Activated CD8-positive, alpha-beta memory T cell treated with anti-CD3 and anti-CD28 coated beads, Interleukin-2, amount 10 ng/mL, durations not matched to agents 7 days and 5 days (primary cell): ENCODE data around the gene CADM1. TPM values are rescaled to one million over a fixed set of nuclear protein-coding genes. Genes with fewer than 3 reads are reported as not detected.
A peak's percentile ranks its signal among the peaks of the same experiment; 100 is the strongest.

Experiments used
- ATAC-seq: fragments of 150-1000 bp; cut with Tn5 transposase; one replicate; pipeline ENCODE4 v1.10.0; 2021; ENCODE audit warnings: moderate library complexity
- CTCF ChIA-PET: fragments of 350-600 bp; sonication (Branson Sonifier 250); formaldehyde crosslinking; loops from one replicate; lab custom pipeline; 2021; ENCODE audit warnings: antibody characterized with exemption; lab: Charles Lee
- DNase-seq: peaks from one replicate; pipeline ENCODE4 v3.0.0-alpha.2; 2020
- H3K27ac Mint-ChIP-seq: one replicate; pipeline ENCODE4 v1.8.0; 2021; ENCODE audit warnings: mild to moderate bottlenecking, mixed read lengths
- H3K27me3 Mint-ChIP-seq: one replicate; pipeline ENCODE4 v1.8.0; 2021; ENCODE audit warnings: mixed read lengths
- H3K36me3 Mint-ChIP-seq: one replicate; pipeline ENCODE4 v1.8.0; 2021; ENCODE audit warnings: mild to moderate bottlenecking, mixed read lengths
- H3K4me1 Mint-ChIP-seq: one replicate; pipeline ENCODE4 v1.8.0; 2021; ENCODE audit warnings: mixed read lengths
- H3K4me3 Mint-ChIP-seq: one replicate; pipeline ENCODE4 v1.8.0; 2021; ENCODE audit warnings: mild to moderate bottlenecking, moderate library complexity, mixed read lengths
- H3K9me3 Mint-ChIP-seq: one replicate; pipeline ENCODE4 v1.8.0; 2022; ENCODE audit warnings: low read depth, mixed read lengths
- total RNA-seq, 2 experiments: library from RNA; stranded (reverse); gene quantifications; one replicate each; pipeline ENCODE4 v1.2.3, GENCODE V29; 2021

CADM1 gene
- total RNA-seq, 2 experiments from 2014 or later: 0.76 to 1.2 TPM

- peaks cover 17% of the 10 kb centered on the region for H3K36me3 Mint-ChIP-seq
- DNase-seq (no peak), ATAC-seq (peak; percentile 25)
- peaks cover 51% of the 10 kb centered on the region for H3K27me3 Mint-ChIP-seq
- no peak overlapping the region for H3K4me3 Mint-ChIP-seq
- H3K4me1 Mint-ChIP-seq: peaks cover 47% of the 10 kb centered on the region
- CTCF ChIA-PET: interaction anchor here (1.5 to 2.1 kb wide), 2 partner anchors 10 to 16 kb away, joined by 5 to 11 read pairs; no protein-coding TSS in a partner anchor
- no peaks in the 10 kb centered on the region for H3K9me3 Mint-ChIP-seq
- peak overlapping the region; percentile 45 for H3K27ac Mint-ChIP-seq
These were observed 286.4 kb downstream of the CADM1 start for GRCh38 chr11:115217726-115218311.

- no peak for DNase-seq
- Mint-ChIP-seq H3K4me1 (peaks cover 31% of the 10 kb centered on the region), H3K27me3 (peaks cover 63% of the 10 kb centered on the region), H3K27ac (no peak overlapping the region), H3K4me3 (no peak overlapping the region), H3K36me3 (peaks cover 5% of the 10 kb centered on the region), H3K9me3 (no peaks in the 10 kb centered on the region)
- CTCF ChIA-PET: interaction anchor here (1.0 to 2.1 kb wide), 5 partner anchors 8 to 46 kb away, joined by 3 to 11 read pairs (median 4); no protein-coding TSS in a partner anchor
- no peak for ATAC-seq
These were observed 288.3 kb downstream of the CADM1 start for GRCh38 chr11:115215694-115216617.

- peaks cover 60% of the 10 kb centered on the region for H3K27me3 Mint-ChIP-seq
- peaks cover 30% of the 10 kb centered on the region for H3K4me1 Mint-ChIP-seq
- H3K4me3 Mint-ChIP-seq: no peak overlapping the region
- CTCF ChIA-PET: interaction anchor here (1.3 kb wide), 1 partner anchor 7 kb away, joined by 4 read pairs; no protein-coding TSS in a partner anchor
- ATAC-seq: no peak
- peaks cover 4% of the 10 kb centered on the region for H3K36me3 Mint-ChIP-seq
- no peaks in the 10 kb centered on the region for H3K9me3 Mint-ChIP-seq
- H3K27ac Mint-ChIP-seq: no peak overlapping the region
- no peak for DNase-seq
These were observed 289.5 kb downstream of the CADM1 start for GRCh38 chr11:115214644-115215234.

GRCh38 chr11:115213007-115213406 is 291.2 kb downstream of the CADM1 start:
- Mint-ChIP-seq H3K4me3 (no peak overlapping the region), H3K36me3 (peaks cover 6% of the 10 kb centered on the region), H3K4me1 (peaks cover 16% of the 10 kb centered on the region), H3K27ac (no peak overlapping the region), H3K27me3 (peaks cover 49% of the 10 kb centered on the region), H3K9me3 (no peaks in the 10 kb centered on the region)
- no peak for ATAC-seq
- DNase-seq: no peak
- CTCF ChIA-PET: no interaction called here

- no peak overlapping the region for H3K4me3 Mint-ChIP-seq
- peaks cover 2% of the 10 kb centered on the region for H3K4me1 Mint-ChIP-seq
These were observed 295.4 kb downstream of the CADM1 start for GRCh38 chr11:115208808-115209259.

GRCh38 chr11:115207916-115208315 is 296.3 kb downstream of the CADM1 start:
- ATAC-seq (no peak), DNase-seq (no peak)
- Mint-ChIP-seq H3K27ac (no peak overlapping the region), H3K36me3 (peaks cover 4% of the 10 kb centered on the region), H3K9me3 (no peaks in the 10 kb centered on the region), H3K4me3 (no peak overlapping the region), H3K27me3 (peaks cover 49% of the 10 kb centered on the region), H3K4me1 (peaks cover 5% of the 10 kb centered on the region)
- CTCF ChIA-PET: interaction anchor here (1.0 to 2.3 kb wide), 5 partner anchors 8 to 43 kb away, joined by 3 to 5 read pairs (median 4); no protein-coding TSS in a partner anchor

More at GRCh38 chr11:115208808-115209259, 295.4 kb downstream of the CADM1 start:
- H3K27ac Mint-ChIP-seq: no peak overlapping the region
- ATAC-seq (no peak), DNase-seq (no peak)
- no peaks in the 10 kb centered on the region for H3K9me3 Mint-ChIP-seq
- H3K36me3 Mint-ChIP-seq: peaks cover 2% of the 10 kb centered on the region
- H3K27me3 Mint-ChIP-seq: peaks cover 46% of the 10 kb centered on the region
- CTCF ChIA-PET: interaction anchor here (1.2 to 2.3 kb wide), 4 partner anchors 8 to 21 kb away, joined by 3 to 5 read pairs (median 4); no protein-coding TSS in a partner anchor

- ATAC-seq: no peak
- peaks cover 6% of the 10 kb centered on the region for H3K4me1 Mint-ChIP-seq
- no peak overlapping the region for H3K4me3 Mint-ChIP-seq
- H3K27me3 Mint-ChIP-seq: peaks cover 44% of the 10 kb centered on the region
- CTCF ChIA-PET: interaction anchor here (2.2 to 2.3 kb wide), 2 partner anchors 8 to 10 kb away, joined by 4 to 5 read pairs; no protein-coding TSS in a partner anchor
- peaks cover 4% of the 10 kb centered on the region for H3K36me3 Mint-ChIP-seq
- no peak overlapping the region for H3K27ac Mint-ChIP-seq
- no peak for DNase-seq
- no peaks in the 10 kb centered on the region for H3K9me3 Mint-ChIP-seq
These were observed 297.0 kb downstream of the CADM1 start for GRCh38 chr11:115207166-115207591.

GRCh38 chr11:115206365-115207022 is 297.7 kb downstream of the CADM1 start:
- Mint-ChIP-seq H3K4me3 (no peak overlapping the region), H3K4me1 (peaks cover 9% of the 10 kb centered on the region), H3K9me3 (no peaks in the 10 kb centered on the region), H3K36me3 (peaks cover 4% of the 10 kb centered on the region), H3K27ac (no peak overlapping the region), H3K27me3 (peaks cover 46% of the 10 kb centered on the region)
- CTCF ChIA-PET: interaction anchor here (2.2 to 2.3 kb wide), 2 partner anchors 9 to 10 kb away, joined by 4 to 5 read pairs; no protein-coding TSS in a partner anchor
- DNase-seq (no peak), ATAC-seq (no peak)

- DNase-seq (no peak), ATAC-seq (no peak)
- no peak overlapping the region for H3K27ac Mint-ChIP-seq
- H3K36me3 Mint-ChIP-seq: peaks cover 5% of the 10 kb centered on the region
- H3K4me1 Mint-ChIP-seq: peaks cover 28% of the 10 kb centered on the region
- H3K27me3 Mint-ChIP-seq: peaks cover 42% of the 10 kb centered on the region
- no peak overlapping the region for H3K4me3 Mint-ChIP-seq
- CTCF ChIA-PET: interaction anchor here (2.0 to 2.2 kb wide), 2 partner anchors 14 to 19 kb away, joined by 6 to 11 read pairs; no protein-coding TSS in a partner anchor
- no peaks in the 10 kb centered on the region for H3K9me3 Mint-ChIP-seq
These were observed 301.2 kb downstream of the CADM1 start for GRCh38 chr11:115202900-115203552.

GRCh38 chr11:115202074-115202473 is 302.1 kb downstream of the CADM1 start:
- Mint-ChIP-seq H3K27ac (no peak overlapping the region), H3K4me1 (peaks cover 34% of the 10 kb centered on the region), H3K4me3 (no peak overlapping the region), H3K9me3 (no peaks in the 10 kb centered on the region), H3K27me3 (peaks cover 39% of the 10 kb centered on the region), H3K36me3 (peaks cover 5% of the 10 kb centered on the region)
- DNase-seq (no peak), ATAC-seq (no peak)
- CTCF ChIA-PET: interaction anchor here (2.0 to 2.2 kb wide), 2 partner anchors 15 to 20 kb away, joined by 6 to 11 read pairs; no protein-coding TSS in a partner anchor

GRCh38 chr11:115201111-115201792 is 303.0 kb downstream of the CADM1 start:
- Mint-ChIP-seq H3K36me3 (peaks cover 5% of the 10 kb centered on the region), H3K27ac (peak overlapping the region; percentile 62), H3K4me3 (no peak overlapping the region), H3K27me3 (peaks cover 32% of the 10 kb centered on the region), H3K9me3 (no peaks in the 10 kb centered on the region), H3K4me1 (peaks cover 37% of the 10 kb centered on the region)
- CTCF ChIA-PET: interaction anchor here (1.0 to 2.2 kb wide), 3 partner anchors 15 to 21 kb away, joined by 3 to 11 read pairs (median 6); no protein-coding TSS in a partner anchor
- ATAC-seq (peak; percentile 91), DNase-seq (peak; percentile 49)
